ENCODE results near the gene RGS6.

RGS6 gene

GRCh38 chr14:72555609-72556000 is 623.4 kb downstream of the RGS6 start:
- Histone ChIP-seq H3K9me3 (ENCODE audit: control insufficient read depth, low read depth, low read length) (no peaks in the 10 kb centered on the region), H3K27ac (ENCODE audit: low read length) (no peak overlapping the region), H3K27me3 (ENCODE audit: control insufficient read depth, insufficient read depth, low read length) (no peaks in the 10 kb centered on the region), H3K9ac (ENCODE audit: low read length) (no peak overlapping the region), H3K4me1 (ENCODE audit: control insufficient read depth, low read depth, low read length) (peaks cover 20% of the 10 kb centered on the region), H3K36me3 (ENCODE audit: control insufficient read depth, low read depth, low read length) (no peaks in the 10 kb centered on the region), H3K4me3 (ENCODE audit: low read length) (no peak overlapping the region)

- H3K9ac ChIP-seq (ENCODE audit: low read length), result no peak overlapping the region
- no peaks in the 10 kb centered on the region for H3K27me3 ChIP-seq (ENCODE audit: control insufficient read depth, insufficient read depth, low read length)
- no peak overlapping the region for H3K27ac ChIP-seq (ENCODE audit: low read length)
- peaks cover 20% of the 10 kb centered on the region for H3K4me1 ChIP-seq (ENCODE audit: control insufficient read depth, low read depth, low read length)
- H3K36me3 ChIP-seq (ENCODE audit: control insufficient read depth, low read depth, low read length), result no peaks in the 10 kb centered on the region
- no peak overlapping the region for H3K4me3 ChIP-seq (ENCODE audit: low read length)
- no peaks in the 10 kb centered on the region for H3K9me3 ChIP-seq (ENCODE audit: control insufficient read depth, low read depth, low read length)
Observed at GRCh38 chr14:72557671-72558070, 625.4 kb downstream of the RGS6 start.

GRCh38 chr14:72558721-72559120 is 626.5 kb downstream of the RGS6 start:
- no peaks in the 10 kb centered on the region for H3K9me3 ChIP-seq (ENCODE audit: control insufficient read depth, low read depth, low read length)
- peaks cover 16% of the 10 kb centered on the region for H3K4me1 ChIP-seq (ENCODE audit: control insufficient read depth, low read depth, low read length)
- no peaks in the 10 kb centered on the region for H3K36me3 ChIP-seq (ENCODE audit: control insufficient read depth, low read depth, low read length)
- no peak overlapping the region for H3K9ac ChIP-seq (ENCODE audit: low read length)
- H3K27me3 ChIP-seq (ENCODE audit: control insufficient read depth, insufficient read depth, low read length), result no peaks in the 10 kb centered on the region
- no peak overlapping the region for H3K4me3 ChIP-seq (ENCODE audit: low read length)
- H3K27ac ChIP-seq (ENCODE audit: low read length), result no peak overlapping the region

- Histone ChIP-seq H3K4me3 (ENCODE audit: low read length) (no peak overlapping the region), H3K27ac (ENCODE audit: low read length) (no peak overlapping the region), H3K36me3 (ENCODE audit: control insufficient read depth, low read depth, low read length) (no peaks in the 10 kb centered on the region)
Observed at GRCh38 chr14:72559202-72559601, 627.0 kb downstream of the RGS6 start.

GRCh38 chr14:72559669-72560255 is 627.5 kb downstream of the RGS6 start:
- Histone ChIP-seq H3K27ac (ENCODE audit: low read length) (no peak overlapping the region), H3K9ac (ENCODE audit: low read length) (no peak overlapping the region), H3K36me3 (ENCODE audit: control insufficient read depth, low read depth, low read length) (no peaks in the 10 kb centered on the region), H3K9me3 (ENCODE audit: control insufficient read depth, low read depth, low read length) (no peaks in the 10 kb centered on the region), H3K4me1 (ENCODE audit: control insufficient read depth, low read depth, low read length) (peaks cover 10% of the 10 kb centered on the region), H3K4me3 (ENCODE audit: low read length) (no peak overlapping the region), H3K27me3 (ENCODE audit: control insufficient read depth, insufficient read depth, low read length) (no peaks in the 10 kb centered on the region)

More at GRCh38 chr14:72559202-72559601, 627.0 kb downstream of the RGS6 start:
- H3K9me3 ChIP-seq (ENCODE audit: control insufficient read depth, low read depth, low read length), result no peaks in the 10 kb centered on the region
- peaks cover 11% of the 10 kb centered on the region for H3K4me1 ChIP-seq (ENCODE audit: control insufficient read depth, low read depth, low read length)
- no peaks in the 10 kb centered on the region for H3K27me3 ChIP-seq (ENCODE audit: control insufficient read depth, insufficient read depth, low read length)
- no peak overlapping the region for H3K9ac ChIP-seq (ENCODE audit: low read length)

- Histone ChIP-seq H3K9me3 (ENCODE audit: control insufficient read depth, low read depth, low read length) (no peaks in the 10 kb centered on the region), H3K36me3 (ENCODE audit: control insufficient read depth, low read depth, low read length) (no peaks in the 10 kb centered on the region), H3K27ac (ENCODE audit: low read length) (no peak overlapping the region), H3K4me3 (ENCODE audit: low read length) (no peak overlapping the region), H3K4me1 (ENCODE audit: control insufficient read depth, low read depth, low read length) (peaks cover 10% of the 10 kb centered on the region), H3K9ac (ENCODE audit: low read length) (no peak overlapping the region), H3K27me3 (ENCODE audit: control insufficient read depth, insufficient read depth, low read length) (no peaks in the 10 kb centered on the region)
Observed at GRCh38 chr14:72560331-72560730, 628.1 kb downstream of the RGS6 start.

GRCh38 chr14:72560889-72561493 is 628.8 kb downstream of the RGS6 start:
- Histone ChIP-seq H3K4me3 (ENCODE audit: low read length) (no peak overlapping the region), H3K36me3 (ENCODE audit: control insufficient read depth, low read depth, low read length) (no peaks in the 10 kb centered on the region)

GRCh38 chr14:72562300-72562699 is 630.1 kb downstream of the RGS6 start:
- H3K27me3 ChIP-seq (ENCODE audit: control insufficient read depth, insufficient read depth, low read length), result no peaks in the 10 kb centered on the region
- H3K4me1 ChIP-seq (ENCODE audit: control insufficient read depth, low read depth, low read length), result peaks cover 10% of the 10 kb centered on the region
- no peaks in the 10 kb centered on the region for H3K36me3 ChIP-seq (ENCODE audit: control insufficient read depth, low read depth, low read length)
- no peak overlapping the region for H3K27ac ChIP-seq (ENCODE audit: low read length)
- no peak overlapping the region for H3K4me3 ChIP-seq (ENCODE audit: low read length)
- no peaks in the 10 kb centered on the region for H3K9me3 ChIP-seq (ENCODE audit: control insufficient read depth, low read depth, low read length)
- H3K9ac ChIP-seq (ENCODE audit: low read length), result no peak overlapping the region

More at GRCh38 chr14:72560889-72561493, 628.8 kb downstream of the RGS6 start:
- Histone ChIP-seq H3K9me3 (ENCODE audit: control insufficient read depth, low read depth, low read length) (no peaks in the 10 kb centered on the region), H3K9ac (ENCODE audit: low read length) (no peak overlapping the region), H3K4me1 (ENCODE audit: control insufficient read depth, low read depth, low read length) (peaks cover 10% of the 10 kb centered on the region), H3K27me3 (ENCODE audit: control insufficient read depth, insufficient read depth, low read length) (no peaks in the 10 kb centered on the region), H3K27ac (ENCODE audit: low read length) (no peak overlapping the region)

- Histone ChIP-seq H3K9me3 (ENCODE audit: control insufficient read depth, low read depth, low read length) (no peaks in the 10 kb centered on the region), H3K4me1 (ENCODE audit: control insufficient read depth, low read depth, low read length) (peaks cover 7% of the 10 kb centered on the region), H3K36me3 (ENCODE audit: control insufficient read depth, low read depth, low read length) (no peaks in the 10 kb centered on the region), H3K27me3 (ENCODE audit: control insufficient read depth, insufficient read depth, low read length) (no peaks in the 10 kb centered on the region), H3K4me3 (ENCODE audit: low read length) (no peak overlapping the region), H3K9ac (ENCODE audit: low read length) (no peak overlapping the region), H3K27ac (ENCODE audit: low read length) (no peak overlapping the region)
Observed at GRCh38 chr14:72563676-72564075, 631.4 kb downstream of the RGS6 start.

- no peak overlapping the region for H3K27ac ChIP-seq (ENCODE audit: low read length)
- no peaks in the 10 kb centered on the region for H3K9me3 ChIP-seq (ENCODE audit: control insufficient read depth, low read depth, low read length)
- no peaks in the 10 kb centered on the region for H3K27me3 ChIP-seq (ENCODE audit: control insufficient read depth, insufficient read depth, low read length)
- H3K9ac ChIP-seq (ENCODE audit: low read length), result no peak overlapping the region
- no peaks in the 10 kb centered on the region for H3K4me1 ChIP-seq (ENCODE audit: control insufficient read depth, low read depth, low read length)
- no peak overlapping the region for H3K4me3 ChIP-seq (ENCODE audit: low read length)
- no peaks in the 10 kb centered on the region for H3K36me3 ChIP-seq (ENCODE audit: control insufficient read depth, low read depth, low read length)
Observed at GRCh38 chr14:72565149-72565559, 632.9 kb downstream of the RGS6 start.

- no peaks in the 10 kb centered on the region for H3K27me3 ChIP-seq (ENCODE audit: control insufficient read depth, insufficient read depth, low read length)
- no peaks in the 10 kb centered on the region for H3K9me3 ChIP-seq (ENCODE audit: control insufficient read depth, low read depth, low read length)
- H3K36me3 ChIP-seq (ENCODE audit: control insufficient read depth, low read depth, low read length), result no peaks in the 10 kb centered on the region
- no peak overlapping the region for H3K4me3 ChIP-seq (ENCODE audit: low read length)
- no peak overlapping the region for H3K9ac ChIP-seq (ENCODE audit: low read length)
- no peak overlapping the region for H3K27ac ChIP-seq (ENCODE audit: low read length)
- H3K4me1 ChIP-seq (ENCODE audit: control insufficient read depth, low read depth, low read length), result no peaks in the 10 kb centered on the region
Observed at GRCh38 chr14:72565917-72566316, 633.7 kb downstream of the RGS6 start.

GRCh38 chr14:72567226-72567625 is 635.0 kb downstream of the RGS6 start:
- Histone ChIP-seq H3K4me3 (ENCODE audit: low read length) (no peak overlapping the region), H3K36me3 (ENCODE audit: control insufficient read depth, low read depth, low read length) (no peaks in the 10 kb centered on the region), H3K4me1 (ENCODE audit: control insufficient read depth, low read depth, low read length) (no peaks in the 10 kb centered on the region), H3K27ac (ENCODE audit: low read length) (no peak overlapping the region), H3K9me3 (ENCODE audit: control insufficient read depth, low read depth, low read length) (no peaks in the 10 kb centered on the region), H3K27me3 (ENCODE audit: control insufficient read depth, insufficient read depth, low read length) (no peaks in the 10 kb centered on the region), H3K9ac (ENCODE audit: low read length) (no peak overlapping the region)
